Measurements from ENCODE around the gene BTN3A1. TPM values are rescaled to one million over a fixed set of nuclear protein-coding genes. Genes with fewer than 3 reads are reported as not detected.

The BTN3A1 gene
- total RNA-seq, 2 experiments from 2014 or later = 33.3 to 33.4 TPM

- H3K4me3 ChIP-seq (ENCODE audit: low read depth, low read length, poor library complexity, severe bottlenecking) = peak overlapping the region; percentile 76
- TSS peak; percentile 83 for BruUV-seq (replicated peaks)
- H3K79me2 ChIP-seq (ENCODE audit: insufficient read depth, low read depth, low read length) = peaks cover 12% of the 10 kb centered on the region
- peak overlapping the region; percentile 77 for H3K4me2 ChIP-seq (ENCODE audit: low read length)
- peaks cover 3% of the 10 kb centered on the region; the same call in 1 of the 2 replicates for H3K36me3 ChIP-seq (ENCODE audit: insufficient read depth, low read length)
- H2AFZ ChIP-seq (ENCODE audit: low read length) = peak overlapping the region; percentile 86
- peak overlapping the region; percentile 58 for H3K27ac ChIP-seq (ENCODE audit: low read depth, low read length, poor library complexity, severe bottlenecking)
- H3K4me1 ChIP-seq (ENCODE audit: insufficient read depth, low read length, poor library complexity, severe bottlenecking) = peaks cover 24% of the 10 kb centered on the region
- peaks cover 2% of the 10 kb centered on the region; the same call in 1 of the 2 replicates for H3K9me3 ChIP-seq (ENCODE audit: low read length)
- CTCF ChIA-PET (ENCODE audit: unreplicated experiment) = no interaction called here
- DNase-seq (ENCODE audit: low spot score) = no peak
- no peaks in the 10 kb centered on the region for H3K9me2 ChIP-seq (ENCODE audit: insufficient read depth, low read length)
- no peaks in the 10 kb centered on the region for H4K20me1 ChIP-seq (ENCODE audit: insufficient read depth, low read length)
- POLR2A ChIA-PET = interaction anchor here (0.7 kb wide), 1 partner anchor 35 kb away, joined by 3 read pairs; no protein-coding TSS in a partner anchor
- TF ChIP-seq CTCF (conservative IDR thresholded peaks at IDR 0.05; ENCODE audit: low read length) (no peak), EZH2phosphoT487 (IDR thresholded peaks at IDR 0.05; ENCODE audit: borderline replicate concordance, low read depth, low read length) (no peak)
- intact Hi-C loops (cut with micrococcal nuclease; ENCODE audit: unreplicated experiment) = no loop called here
These were observed 37.4 kb downstream of the BTN3A1 start for GRCh38 chr6:26439151-26440125.

GRCh38 chr6:26440977-26441358 lies 38.9 kb downstream of the BTN3A1 start:
- ChIA-PET CTCF (ENCODE audit: unreplicated experiment) (no interaction called here), POLR2A (no interaction called here)
- H3K9me2 ChIP-seq (ENCODE audit: insufficient read depth, low read length) = no peaks in the 10 kb centered on the region
- peak overlapping the region; percentile 76 for H3K4me3 ChIP-seq (ENCODE audit: low read depth, low read length, poor library complexity, severe bottlenecking)
- peak overlapping the region; percentile 58 for H3K27ac ChIP-seq (ENCODE audit: low read depth, low read length, poor library complexity, severe bottlenecking)
- H3K9me3 ChIP-seq (ENCODE audit: low read length) = no peaks in the 10 kb centered on the region
- peaks cover 12% of the 10 kb centered on the region for H3K79me2 ChIP-seq (ENCODE audit: insufficient read depth, low read depth, low read length)
- TF ChIP-seq EZH2phosphoT487 (IDR thresholded peaks at IDR 0.05; ENCODE audit: borderline replicate concordance, low read depth, low read length) (no peak), CTCF (conservative IDR thresholded peaks at IDR 0.05; ENCODE audit: low read length) (no peak)
- H3K36me3 ChIP-seq (ENCODE audit: insufficient read depth, low read length) = no peaks in the 10 kb centered on the region; the same call in 1 of the 2 replicates
- no peaks in the 10 kb centered on the region for H4K20me1 ChIP-seq (ENCODE audit: insufficient read depth, low read length)
- no peak for DNase-seq (ENCODE audit: low spot score)
- intact Hi-C loops (cut with micrococcal nuclease; ENCODE audit: unreplicated experiment) = no loop called here
- peaks cover 29% of the 10 kb centered on the region for H3K4me1 ChIP-seq (ENCODE audit: insufficient read depth, low read length, poor library complexity, severe bottlenecking)
- BruUV-seq (replicated peaks) = no TSS peak
- H2AFZ ChIP-seq (ENCODE audit: low read length) = peak overlapping the region; percentile 86
- H3K4me2 ChIP-seq (ENCODE audit: low read length) = peak overlapping the region; percentile 77

- POLR2A ChIA-PET = no interaction called here
- H3K4me2 ChIP-seq (ENCODE audit: low read length) = peak overlapping the region; percentile 77
- H2AFZ ChIP-seq (ENCODE audit: low read length) = no peak overlapping the region
- H3K9me3 ChIP-seq (ENCODE audit: low read length) = no peaks in the 10 kb centered on the region
- no peak for DNase-seq (ENCODE audit: low spot score)
- intact Hi-C loops (cut with micrococcal nuclease; ENCODE audit: unreplicated experiment) = no loop called here
- CTCF ChIA-PET (ENCODE audit: unreplicated experiment) = no interaction called here
- H3K79me2 ChIP-seq (ENCODE audit: insufficient read depth, low read depth, low read length) = peaks cover 12% of the 10 kb centered on the region
- no peaks in the 10 kb centered on the region for H4K20me1 ChIP-seq (ENCODE audit: insufficient read depth, low read length)
- TF ChIP-seq EZH2phosphoT487 (IDR thresholded peaks at IDR 0.05; ENCODE audit: borderline replicate concordance, low read depth, low read length) = no peak
- no peak for TF ChIP-seq CTCF (conservative IDR thresholded peaks at IDR 0.05; ENCODE audit: low read length)
- H3K4me3 ChIP-seq (ENCODE audit: low read depth, low read length, poor library complexity, severe bottlenecking) = peak overlapping the region; percentile 76
- BruUV-seq (replicated peaks) = no TSS peak
- no peak overlapping the region for H3K27ac ChIP-seq (ENCODE audit: low read depth, low read length, poor library complexity, severe bottlenecking)
- no peaks in the 10 kb centered on the region for H3K9me2 ChIP-seq (ENCODE audit: insufficient read depth, low read length)
- peaks cover 3% of the 10 kb centered on the region; the same call in 1 of the 2 replicates for H3K36me3 ChIP-seq (ENCODE audit: insufficient read depth, low read length)
- peaks cover 31% of the 10 kb centered on the region for H3K4me1 ChIP-seq (ENCODE audit: insufficient read depth, low read length, poor library complexity, severe bottlenecking)
These were observed 39.9 kb downstream of the BTN3A1 start for GRCh38 chr6:26441977-26442376.

Data from OCI-LY7 (cell line).